SU-DHL-6 (cell line): Measurements from ENCODE around the gene KRTAP10-4.

Source experiments
- H2AFZ ChIP-seq: fragments of 200-600 bp; sonication (generic); 2 replicates; pipeline ENCODE4 v1.6.1; 2014; ENCODE audit warnings: low read depth, mild to moderate bottlenecking, moderate library complexity, mixed read lengths, antibody characterized with exemption, low read length; ENCODE audit not compliant: severe bottlenecking
- H3F3A ChIP-seq: fragments of 200-600 bp; shearing (Covaris generic); 2 replicates; pipeline ENCODE4 v1.6.0; 2016; ENCODE audit warnings: antibody characterized with exemption, mild to moderate bottlenecking; ENCODE audit not compliant: insufficient read depth
- H3K27ac ChIP-seq: fragments of 200-600 bp; sonication (generic); 2 replicates; pipeline ENCODE4 v1.5.1; 2016; ENCODE audit warnings: low read depth, mild to moderate bottlenecking, low read length, moderate library complexity, mixed read lengths
- H3K27me3 ChIP-seq: fragments of 200-600 bp; sonication (generic), shearing (Covaris generic); 2 replicates; pipeline ENCODE4 v1.6.0; 2014; ENCODE audit warnings: mild to moderate bottlenecking, low read length
- H3K36me3 ChIP-seq: fragments of 200-600 bp; sonication (generic); 2 replicates; pipeline ENCODE4 v1.6.1; 2014; ENCODE audit warnings: mild to moderate bottlenecking, low read length, mixed read lengths
- H3K4me2 ChIP-seq: fragments of 300-600, 200-600 bp; shearing (Covaris generic), sonication (generic); 2 replicates; pipeline ENCODE4 v1.6.0; 2014; ENCODE audit warnings: low read length, low read depth, mild to moderate bottlenecking; ENCODE audit not compliant: poor library complexity, severe bottlenecking
- H3K4me3 ChIP-seq: fragments of 200-600 bp; sonication (generic); 2 replicates; pipeline ENCODE4 v1.5.1; 2014; ENCODE audit warnings: antibody characterized with exemption, low read length, mild to moderate bottlenecking, mixed read lengths; ENCODE audit not compliant: insufficient read depth, poor library complexity, severe bottlenecking
- H3K79me2 ChIP-seq: fragments of 200-600 bp; sonication (generic); 2 replicates; pipeline ENCODE4 v1.6.1; 2014; ENCODE audit warnings: mild to moderate bottlenecking, low read length, moderate library complexity; ENCODE audit not compliant: insufficient read depth
- H3K9ac ChIP-seq: fragments of 200-600 bp; sonication (generic); 2 replicates; pipeline ENCODE4 v1.7.0; 2014; ENCODE audit warnings: mild to moderate bottlenecking, low read length
- H3K9me2 ChIP-seq: fragments of 200-600 bp; sonication (generic); replicated peaks from 2 replicates; pipeline ENCODE4 v1.6.1; 2014; ENCODE audit warnings: low read length; ENCODE audit not compliant: insufficient read depth
- H3K9me3 ChIP-seq: fragments of 200-600 bp; sonication (generic); 2 replicates; pipeline ENCODE4 v1.6.1; 2014; ENCODE audit warnings: low read length, mixed read lengths; ENCODE audit not compliant: insufficient read depth
- H4K20me1 ChIP-seq: fragments of 200-600 bp; sonication (generic); 2 replicates; pipeline ENCODE4 v1.6.1; 2014; ENCODE audit warnings: low read depth, mild to moderate bottlenecking, antibody characterized with exemption, low read length, moderate library complexity, mixed read lengths
- EZH2phosphoT487 ChIP-seq: fragments of 200-600 bp; sonication (generic), shearing (Covaris generic); conservative IDR thresholded peaks from 2 replicates; pipeline ENCODE4 v1.6.1; 2018; ENCODE audit warnings: mild to moderate bottlenecking, antibody characterized with exemption, low read length, moderate library complexity, mixed read lengths
- TF ChIP-seq, protein P1 (sequence below): fragments of 200-600 bp; sonication (generic); IDR thresholded peaks from one replicate; pipeline ENCODE4 v1.5.1; 2017; ENCODE audit warnings: antibody characterized with exemption, mild to moderate bottlenecking, low read length, moderate library complexity; ENCODE audit not compliant: insufficient read depth, poor library complexity, severe bottlenecking

KRTAP10-4 gene

DNA sequence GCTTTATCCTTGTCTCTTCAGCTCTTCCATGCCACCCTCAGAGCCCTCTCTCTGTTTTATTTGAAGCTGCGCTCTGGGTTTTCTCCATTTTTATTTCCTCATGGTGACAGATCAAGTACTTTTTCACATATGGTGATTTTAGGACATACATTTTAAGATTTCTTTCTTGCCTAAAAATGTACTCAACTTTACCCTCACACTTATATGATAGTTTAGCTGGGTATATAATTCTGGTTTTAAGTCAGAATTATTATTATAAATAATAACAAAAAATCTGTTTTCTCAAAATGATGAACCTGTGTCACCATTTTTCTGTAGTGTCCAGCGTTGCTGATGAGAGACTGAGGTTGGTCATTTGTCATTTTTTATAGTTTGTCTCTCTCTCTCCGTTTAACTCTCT lies 7.6 kb downstream of the KRTAP10-4 start:
- no peak overlapping the region for H3K4me3 ChIP-seq
- TF ChIP-seq EZH2phosphoT487: no peak
- TF ChIP-seq, protein P1, sequence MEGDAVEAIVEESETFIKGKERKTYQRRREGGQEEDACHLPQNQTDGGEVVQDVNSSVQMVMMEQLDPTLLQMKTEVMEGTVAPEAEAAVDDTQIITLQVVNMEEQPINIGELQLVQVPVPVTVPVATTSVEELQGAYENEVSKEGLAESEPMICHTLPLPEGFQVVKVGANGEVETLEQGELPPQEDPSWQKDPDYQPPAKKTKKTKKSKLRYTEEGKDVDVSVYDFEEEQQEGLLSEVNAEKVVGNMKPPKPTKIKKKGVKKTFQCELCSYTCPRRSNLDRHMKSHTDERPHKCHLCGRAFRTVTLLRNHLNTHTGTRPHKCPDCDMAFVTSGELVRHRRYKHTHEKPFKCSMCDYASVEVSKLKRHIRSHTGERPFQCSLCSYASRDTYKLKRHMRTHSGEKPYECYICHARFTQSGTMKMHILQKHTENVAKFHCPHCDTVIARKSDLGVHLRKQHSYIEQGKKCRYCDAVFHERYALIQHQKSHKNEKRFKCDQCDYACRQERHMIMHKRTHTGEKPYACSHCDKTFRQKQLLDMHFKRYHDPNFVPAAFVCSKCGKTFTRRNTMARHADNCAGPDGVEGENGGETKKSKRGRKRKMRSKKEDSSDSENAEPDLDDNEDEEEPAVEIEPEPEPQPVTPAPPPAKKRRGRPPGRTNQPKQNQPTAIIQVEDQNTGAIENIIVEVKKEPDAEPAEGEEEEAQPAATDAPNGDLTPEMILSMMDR: no peak
- H3K79me2 ChIP-seq: no peaks in the 10 kb centered on the region
- H3K9me3 ChIP-seq: peaks cover 10% of the 10 kb centered on the region; the same call in 1 of the 2 replicates
- H3F3A ChIP-seq: no peaks in the 10 kb centered on the region
- no peaks in the 10 kb centered on the region for H3K9me2 ChIP-seq
- no peaks in the 10 kb centered on the region for H3K36me3 ChIP-seq
- no peak overlapping the region for H3K9ac ChIP-seq
- no peak overlapping the region for H2AFZ ChIP-seq
- H3K27me3 ChIP-seq: no peaks in the 10 kb centered on the region
- no peaks in the 10 kb centered on the region for H4K20me1 ChIP-seq
- H3K4me2 ChIP-seq: no peak overlapping the region
- no peak overlapping the region for H3K27ac ChIP-seq

DNA sequence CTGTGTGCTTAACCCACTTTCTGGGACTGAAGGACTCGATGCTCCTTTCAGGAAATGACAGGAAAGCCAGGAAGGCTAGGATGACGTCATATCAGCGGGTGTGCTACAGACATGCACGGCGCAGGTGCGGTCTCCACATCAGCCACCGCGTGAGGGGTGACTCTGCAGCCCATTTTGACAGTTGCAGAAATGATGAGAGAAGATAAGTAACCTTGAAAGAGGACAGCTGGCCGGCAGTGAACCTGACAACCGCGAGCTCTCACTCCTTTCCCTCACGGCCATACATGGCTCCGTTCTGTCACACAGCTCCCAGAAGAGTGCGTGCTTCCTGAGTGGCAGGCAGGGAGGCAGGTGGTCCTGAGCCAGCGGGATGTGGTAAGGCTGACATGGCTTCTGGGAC lies 8.5 kb downstream of the KRTAP10-4 start:
- no peaks in the 10 kb centered on the region for H4K20me1 ChIP-seq
- H3K9me3 ChIP-seq: peaks cover 10% of the 10 kb centered on the region; the same call in 1 of the 2 replicates
- no peaks in the 10 kb centered on the region for H3K36me3 ChIP-seq
- no peaks in the 10 kb centered on the region for H3K79me2 ChIP-seq
- H3K27ac ChIP-seq: no peak overlapping the region
- no peaks in the 10 kb centered on the region for H3K9me2 ChIP-seq
- TF ChIP-seq, protein P1: no peak
- TF ChIP-seq EZH2phosphoT487: no peak
- H3K4me2 ChIP-seq: no peak overlapping the region
- no peaks in the 10 kb centered on the region for H3K27me3 ChIP-seq
- no peak overlapping the region for H2AFZ ChIP-seq
- no peak overlapping the region for H3K9ac ChIP-seq
- no peaks in the 10 kb centered on the region for H3F3A ChIP-seq
- H3K4me3 ChIP-seq: no peak overlapping the region

DNA sequence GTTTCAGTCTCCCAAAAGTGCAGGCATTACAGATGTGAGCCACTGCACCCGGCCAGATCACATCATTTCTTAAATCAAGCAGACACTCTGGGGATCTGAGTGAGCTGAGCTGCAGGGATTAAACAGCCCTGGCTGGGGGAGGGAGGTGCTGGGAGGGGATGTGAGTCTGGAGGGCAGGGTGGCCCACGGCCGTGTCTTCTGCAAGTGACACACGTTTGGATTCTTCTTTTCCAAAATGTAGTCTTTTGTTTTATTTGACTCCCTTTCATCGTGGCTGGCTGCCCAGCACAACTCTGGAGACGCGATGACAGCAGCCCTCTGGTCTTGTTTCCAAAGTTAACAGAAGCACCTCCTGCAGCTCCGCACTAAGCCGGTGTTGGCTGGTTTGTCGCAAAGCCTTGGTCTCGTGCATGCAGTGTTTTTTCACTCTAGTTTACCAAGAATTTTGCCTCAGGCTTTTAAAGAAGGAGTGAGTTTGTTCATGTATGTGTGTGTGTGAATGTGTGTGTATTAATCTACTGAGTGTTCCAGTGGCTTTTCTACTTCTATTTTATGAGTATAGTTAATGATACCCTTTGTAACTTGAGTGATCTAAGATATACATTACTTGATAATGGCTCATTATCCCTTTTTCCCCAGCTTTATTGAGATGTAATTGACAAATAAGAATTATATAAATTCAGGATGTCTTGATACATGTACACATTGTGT lies 9.7 kb downstream of the KRTAP10-4 start:
- Histone ChIP-seq H3F3A (no peaks in the 10 kb centered on the region), H3K36me3 (no peaks in the 10 kb centered on the region), H4K20me1 (no peaks in the 10 kb centered on the region), H3K9ac (no peak overlapping the region), H3K4me2 (no peak overlapping the region), H3K27me3 (no peaks in the 10 kb centered on the region), H3K27ac (no peak overlapping the region), H3K9me2 (no peaks in the 10 kb centered on the region), H3K79me2 (no peaks in the 10 kb centered on the region), H3K9me3 (peaks cover 10% of the 10 kb centered on the region; the same call in 1 of the 2 replicates), H2AFZ (no peak overlapping the region), H3K4me3 (no peak overlapping the region)
- TF ChIP-seq EZH2phosphoT487: no peak
- TF ChIP-seq, protein P1: no peak
